Ramos (cell line): ENCODE measurements around the gene RABAC1.
"Not testable (repeated sequence)": the region's sequence is repeated elsewhere in the genome, so short reads cannot be mapped to it uniquely, and the experiment has no call there.

Experiments
- in situ Hi-C: fragments of 300-500 bp; cut with MboI; formaldehyde crosslinking; loops from one replicate; pipeline ENCODE4 v1.14.3; 2022; ENCODE audit warnings: low sequenced_read_pairs; ENCODE audit not compliant: unreplicated experiment

Gene RABAC1

DNA sequence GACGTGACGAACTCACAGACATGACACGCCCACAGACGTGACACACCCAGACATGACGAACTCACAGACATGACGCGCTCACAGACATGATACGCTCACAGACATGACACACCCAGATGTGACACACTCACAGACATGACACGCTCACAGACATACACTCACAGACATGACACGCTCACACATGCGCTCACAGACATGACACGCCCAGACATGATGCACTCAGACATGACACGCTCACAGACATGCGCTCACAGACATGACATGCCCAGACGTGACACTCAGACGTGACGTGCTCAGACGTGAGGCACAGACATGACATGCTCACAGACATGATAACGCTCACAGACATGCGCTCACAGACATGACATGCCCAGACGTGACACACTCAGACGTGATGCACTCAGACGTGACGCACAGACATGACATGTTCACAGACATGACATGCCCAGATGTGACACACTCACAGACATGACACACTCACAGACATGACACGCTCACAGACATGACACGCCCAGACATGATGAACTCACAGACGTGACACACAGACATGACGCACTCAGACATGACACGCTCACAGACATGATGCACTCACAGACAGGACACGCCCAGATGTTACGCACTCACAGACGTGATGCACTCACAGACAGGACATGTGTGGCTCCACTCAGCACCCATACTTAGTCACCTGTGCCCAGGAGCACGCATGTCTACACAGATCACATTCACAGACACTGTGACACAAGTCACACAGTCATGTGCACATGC, 39.0 kb downstream of the RABAC1 start:
- in situ Hi-C loops: no loop called here

DNA sequence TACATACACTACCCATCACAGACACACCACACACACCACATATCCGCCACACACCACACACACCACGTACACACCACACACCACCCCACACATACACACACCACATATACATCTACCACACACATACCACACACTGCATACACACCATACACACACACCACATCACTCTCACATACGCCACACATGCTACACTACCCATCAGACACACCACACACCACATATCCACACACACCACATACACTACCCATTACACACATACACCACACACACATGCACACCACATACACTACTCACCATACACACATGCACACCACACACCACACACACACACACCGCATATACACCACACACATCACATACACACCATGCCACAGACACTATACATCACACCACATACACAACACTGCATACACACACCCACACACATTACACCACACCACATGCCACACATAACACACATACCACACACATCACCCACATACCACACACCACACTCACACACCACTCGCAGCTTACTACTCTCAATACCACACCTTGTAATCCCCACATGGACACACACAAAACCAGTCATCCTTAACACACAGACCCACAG, 40.4 kb downstream of the RABAC1 start:
- in situ Hi-C loops: no loop called here

DNA sequence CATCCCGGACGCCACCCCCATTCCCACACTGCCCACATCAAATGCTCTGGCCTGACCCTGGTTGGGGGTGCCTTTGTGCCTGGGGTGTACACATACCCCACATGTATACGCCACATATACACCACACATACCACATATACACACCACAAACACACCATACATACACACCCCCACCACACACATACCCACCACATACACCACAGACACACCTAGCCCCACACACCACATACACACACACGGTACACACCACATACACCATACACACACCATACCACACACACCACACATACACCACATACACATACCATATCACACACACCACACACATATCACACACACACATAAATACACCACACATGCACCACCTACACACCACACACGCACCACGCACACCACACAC, 41.0 kb downstream of the RABAC1 start:
- in situ Hi-C loops: no loop called here

DNA sequence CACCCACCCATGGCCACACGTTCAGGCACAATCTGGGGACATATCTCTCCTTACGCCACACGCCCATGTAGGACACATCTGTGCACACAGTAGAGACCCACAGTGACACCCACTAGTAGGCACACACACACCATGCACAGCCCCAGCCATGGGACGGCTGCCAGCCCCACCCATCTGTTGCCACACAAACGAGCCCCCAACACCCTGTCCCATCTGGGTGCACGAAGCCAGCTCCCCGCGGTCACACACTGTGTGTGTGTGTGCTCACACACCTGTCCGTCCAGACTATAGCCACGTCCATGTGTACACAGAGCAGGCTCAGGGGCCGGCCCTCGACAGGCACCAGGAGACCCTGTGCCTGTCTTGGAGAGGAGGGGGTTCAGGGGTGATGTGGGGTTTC, 41.4 kb downstream of the RABAC1 start:
- in situ Hi-C loops: no loop called here

DNA sequence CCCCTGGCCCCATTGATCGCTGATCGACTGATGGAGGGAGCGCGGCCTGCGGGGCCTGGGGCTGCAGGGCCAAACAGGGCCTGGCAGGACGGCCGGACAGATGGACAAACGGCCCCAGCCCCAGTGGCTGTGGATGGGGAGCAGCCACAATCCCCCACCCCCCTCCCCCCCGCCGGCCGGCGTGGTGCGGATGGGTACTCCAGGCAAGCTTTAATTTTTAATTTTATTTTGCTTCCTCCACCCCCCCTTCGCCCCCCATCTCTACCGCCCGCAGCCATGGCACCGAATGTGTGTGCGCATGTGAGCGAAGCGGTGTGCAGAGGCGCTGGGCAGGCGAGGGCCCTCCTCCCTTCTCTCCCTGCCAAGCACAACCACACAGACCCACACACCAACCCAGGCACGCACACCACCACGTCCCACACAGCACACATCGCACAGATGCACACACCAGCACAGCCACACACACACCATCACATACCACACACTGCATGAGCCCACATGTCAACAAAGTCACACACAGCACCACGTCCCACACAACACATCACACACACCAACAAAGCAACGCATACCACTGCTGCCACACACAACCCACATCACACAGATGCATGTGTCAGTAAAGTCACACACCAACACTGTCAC, 43.2 kb downstream of the RABAC1 start:
- in situ Hi-C loops: no loop called here

DNA sequence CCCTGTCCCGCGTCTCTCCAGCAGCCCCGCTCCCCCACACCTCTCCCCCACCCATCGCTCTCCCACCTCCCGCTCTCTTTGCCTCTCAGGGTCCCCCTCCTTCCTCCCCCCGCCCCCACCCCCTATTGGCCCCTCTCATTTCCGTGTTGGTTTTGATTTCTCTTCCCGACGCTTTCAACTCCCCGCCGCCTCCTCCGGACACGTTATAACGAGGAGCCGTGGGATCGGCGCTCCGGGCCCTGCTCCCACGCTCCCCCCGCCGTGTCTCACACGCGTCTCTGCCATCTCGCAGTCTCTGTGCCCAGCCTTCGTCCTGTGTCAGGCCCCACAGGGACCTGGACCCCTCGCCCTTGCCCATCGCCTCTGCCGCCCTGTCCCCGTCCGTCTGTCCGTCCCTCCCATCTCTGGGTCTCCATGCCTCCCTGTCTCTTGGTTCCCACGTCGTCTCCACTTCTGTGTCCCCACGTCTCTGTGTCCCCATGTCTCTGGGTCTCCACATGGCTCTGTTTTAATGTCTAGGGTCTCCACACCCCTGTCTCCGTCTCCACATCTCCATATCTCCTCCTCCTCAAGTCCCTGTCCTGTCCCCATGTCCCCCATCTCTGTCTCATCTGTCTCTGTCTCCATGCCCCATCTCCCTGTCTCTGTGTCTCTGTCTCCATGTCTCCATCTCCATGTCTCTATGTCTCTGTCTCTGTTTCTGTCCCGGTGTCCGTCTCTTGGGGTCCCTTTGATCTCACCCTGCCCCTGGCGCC, 43.9 kb downstream of the RABAC1 start:
- in situ Hi-C loops: no loop called here

DNA sequence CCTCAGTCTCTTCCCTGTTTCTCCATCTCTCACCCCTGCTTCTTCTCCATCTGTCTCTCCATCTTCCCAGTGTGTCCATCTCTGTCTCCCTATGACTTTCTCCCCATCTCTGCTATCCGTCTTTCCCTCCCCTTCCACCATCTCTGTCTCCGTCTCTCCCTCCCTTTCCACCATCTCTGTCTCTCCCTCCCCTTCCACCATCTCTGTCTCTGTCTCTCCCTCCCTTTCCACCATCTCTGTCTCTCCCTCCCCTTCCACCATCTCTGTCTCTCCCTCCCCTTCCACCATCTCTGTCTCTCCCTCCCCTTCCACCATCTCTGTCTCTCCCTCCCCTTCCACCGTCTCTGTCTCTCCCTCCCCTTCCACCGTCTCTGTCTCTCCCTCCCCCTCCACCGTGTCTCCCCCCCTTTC, 44.7 kb downstream of the RABAC1 start:
- in situ Hi-C loops: not testable (repeated sequence)

DNA sequence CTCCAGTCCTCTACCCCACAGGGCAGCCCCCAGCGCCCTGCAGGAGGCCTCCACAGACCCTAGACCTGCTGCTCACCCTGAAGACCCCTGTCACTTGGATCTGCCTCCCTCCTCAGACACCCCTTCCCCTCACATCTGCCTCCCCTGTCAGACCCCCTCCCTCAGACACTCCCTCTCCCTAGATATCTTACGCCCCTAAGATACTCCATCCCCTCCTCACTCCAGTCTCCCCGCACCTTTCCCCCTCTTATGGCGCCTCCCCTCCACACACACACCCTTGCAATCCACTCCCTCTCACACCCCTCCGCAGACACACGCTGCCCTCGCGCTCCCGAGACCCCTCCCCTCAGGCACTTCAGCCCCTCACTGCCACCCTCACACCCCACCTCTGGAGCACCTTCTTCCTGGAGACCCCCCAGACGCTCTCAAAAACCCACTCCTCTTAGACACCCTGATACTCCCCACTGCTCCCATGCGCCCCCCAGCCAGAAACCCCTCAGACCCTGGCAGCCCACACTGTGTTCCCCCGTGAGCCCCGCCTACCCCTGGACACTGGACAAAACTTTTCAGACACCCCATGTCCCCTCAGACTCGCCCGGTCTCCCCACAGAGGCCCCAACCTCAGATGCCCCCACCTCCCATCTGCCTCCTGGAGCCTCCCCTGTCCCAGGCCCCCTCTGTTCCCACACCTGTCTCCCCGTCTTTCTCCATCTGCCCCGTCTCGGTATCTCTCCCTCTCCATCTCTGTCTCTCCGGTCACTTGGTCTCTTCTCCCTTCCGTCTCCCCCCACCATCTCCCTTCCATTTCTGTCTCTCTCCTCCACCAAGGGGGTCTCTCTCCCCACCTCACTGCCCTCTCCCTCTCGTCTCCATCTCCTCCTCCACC, 45.3 kb downstream of the RABAC1 start:
- in situ Hi-C loops: no loop called here

DNA sequence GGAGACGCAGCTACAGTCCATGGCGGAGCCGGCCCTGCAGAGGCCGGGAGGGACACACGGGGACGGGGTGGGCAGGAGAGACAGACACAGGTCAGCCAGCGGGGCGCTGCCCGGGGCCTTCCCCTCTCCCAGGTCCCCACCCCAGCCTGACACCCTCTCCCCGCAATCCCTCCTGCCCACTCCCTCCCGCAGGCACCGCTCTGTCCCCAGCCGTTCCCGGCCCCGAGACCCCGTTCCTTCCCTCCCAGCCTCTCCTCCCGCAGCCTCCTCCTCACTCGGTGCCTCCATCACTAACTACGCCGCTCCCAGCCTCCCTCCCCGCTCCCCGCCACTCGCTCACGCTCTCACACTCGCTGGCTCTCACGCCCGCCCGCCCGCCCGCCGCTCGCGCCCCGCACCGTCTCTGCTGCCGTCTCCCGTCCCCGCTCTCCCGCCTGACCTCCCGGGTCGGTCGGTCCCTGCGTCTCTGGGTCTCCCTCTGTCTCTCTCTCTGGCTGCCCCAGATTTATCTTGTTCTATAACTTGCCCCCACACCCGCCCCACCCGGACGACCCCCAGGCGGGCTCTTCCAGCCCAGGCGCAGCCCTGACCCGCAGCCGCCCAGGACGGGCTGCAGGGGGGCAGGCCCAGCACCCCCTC, 46.1 kb downstream of the RABAC1 start:
- in situ Hi-C loops: no loop called here

DNA sequence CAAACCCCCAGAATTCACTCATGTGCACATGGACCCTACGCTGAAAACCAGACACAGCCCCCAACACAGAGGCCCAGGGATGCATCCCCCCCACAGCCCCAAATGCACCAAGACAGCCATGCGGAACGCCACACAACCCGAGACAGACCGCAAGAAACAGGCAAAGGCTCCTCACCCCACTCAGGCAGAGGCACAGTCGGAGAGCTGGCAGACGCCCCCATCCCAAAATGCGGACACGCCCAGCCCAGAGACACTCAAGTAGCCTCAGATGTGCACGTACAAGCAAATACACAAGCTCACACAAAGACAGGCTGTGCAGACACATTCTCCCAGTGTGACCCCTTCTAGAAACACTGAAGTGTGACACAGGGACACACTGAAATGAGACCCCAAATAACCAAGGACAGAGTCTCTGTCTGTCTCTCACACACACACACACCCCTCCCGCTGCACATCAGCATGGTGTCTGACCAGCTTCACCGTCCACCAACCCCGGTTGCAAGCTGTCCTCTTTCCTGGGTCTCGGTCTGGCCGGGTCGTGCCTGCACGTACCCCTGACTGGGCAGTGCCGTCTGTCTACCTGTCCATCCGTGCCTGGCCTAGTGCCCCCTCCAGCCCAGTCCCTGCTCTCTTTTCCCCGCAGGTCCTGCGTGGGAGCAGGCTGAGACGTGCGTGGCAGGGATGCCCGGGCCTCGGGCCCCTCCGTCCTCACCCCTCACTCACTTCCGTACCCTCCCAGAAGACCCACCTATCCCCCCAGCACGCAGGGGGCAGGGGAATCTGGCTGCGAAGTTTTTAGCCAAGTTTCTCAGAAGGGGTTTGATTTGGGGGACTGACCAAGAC, 47.0 kb downstream of the RABAC1 start:
- in situ Hi-C loops: no loop called here

DNA sequence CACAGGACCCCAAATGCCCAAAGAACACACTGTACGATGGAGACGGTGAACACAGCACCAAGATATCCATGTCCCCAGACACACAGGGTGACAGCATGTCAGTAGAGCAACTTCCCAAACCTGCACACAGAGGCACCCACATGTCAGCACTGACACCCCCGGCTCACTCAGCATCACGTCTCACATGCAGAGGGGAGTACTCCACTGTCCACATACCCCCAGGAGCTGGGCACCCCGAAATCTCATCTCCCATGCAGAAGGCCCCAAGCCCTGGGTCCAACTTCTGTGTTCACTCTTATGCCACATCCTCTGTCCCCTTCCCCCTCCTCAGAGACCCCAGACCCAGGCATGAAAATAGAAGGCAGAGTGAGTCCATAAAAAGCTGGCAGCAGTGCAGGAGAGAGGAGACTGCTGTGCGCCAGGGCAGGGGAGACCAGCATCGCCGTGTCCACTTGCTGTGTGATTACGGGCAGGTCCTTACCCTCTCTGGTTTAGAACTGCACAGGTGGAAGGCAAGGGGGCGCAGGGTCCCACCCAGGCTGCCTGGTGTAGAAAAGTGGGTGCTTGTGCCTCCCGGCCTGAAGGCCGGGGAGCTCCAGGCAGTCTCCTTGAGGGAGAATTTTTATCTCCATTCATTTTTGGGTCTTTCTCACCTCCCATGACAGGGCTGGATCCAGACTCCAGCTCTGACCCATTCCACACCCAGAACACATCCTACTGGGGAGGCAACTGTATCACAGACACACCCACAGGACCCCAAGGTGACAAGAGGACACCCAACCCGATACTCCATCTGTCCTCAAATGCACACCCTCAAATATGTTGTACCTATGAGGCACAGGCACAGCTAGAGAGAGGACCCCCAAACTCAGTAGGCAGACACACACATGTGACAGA, 47.9 kb downstream of the RABAC1 start:
- in situ Hi-C loops: no loop called here

DNA sequence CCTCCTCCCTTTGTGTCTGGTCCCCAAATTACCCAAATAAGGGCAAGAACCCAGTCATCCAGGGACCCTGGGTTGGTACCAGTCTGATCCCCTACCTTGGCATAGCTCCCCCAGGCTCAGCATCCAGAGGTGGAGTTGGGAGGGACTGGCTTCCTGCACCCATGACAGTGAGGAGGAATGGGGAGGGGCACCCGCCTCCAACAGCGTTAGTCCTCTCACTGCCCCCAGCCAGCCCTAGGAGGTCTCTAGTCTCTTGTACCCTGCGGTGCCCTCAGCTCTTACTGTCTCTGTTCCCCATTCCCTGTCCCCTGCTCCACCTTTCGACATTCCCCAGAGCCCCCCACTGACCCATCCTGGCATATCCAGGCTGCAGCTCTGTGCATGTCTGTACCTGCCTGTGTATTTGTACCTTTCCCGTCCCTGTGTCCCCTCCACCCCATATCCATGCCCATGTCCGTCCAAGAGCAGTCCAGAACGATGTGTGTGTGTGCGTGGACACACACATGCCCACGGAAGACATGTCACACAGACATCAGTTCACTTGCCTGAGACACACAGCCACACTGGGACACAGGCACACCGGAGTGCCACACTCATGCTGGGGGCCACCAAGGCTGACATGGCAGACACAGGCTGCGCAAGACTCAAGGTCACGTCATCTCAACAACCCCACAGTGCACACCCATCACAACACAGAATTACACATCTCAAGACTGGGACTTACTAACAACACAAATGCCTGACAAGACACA, 48.7 kb downstream of the RABAC1 start:
- in situ Hi-C loops: no loop called here

DNA sequence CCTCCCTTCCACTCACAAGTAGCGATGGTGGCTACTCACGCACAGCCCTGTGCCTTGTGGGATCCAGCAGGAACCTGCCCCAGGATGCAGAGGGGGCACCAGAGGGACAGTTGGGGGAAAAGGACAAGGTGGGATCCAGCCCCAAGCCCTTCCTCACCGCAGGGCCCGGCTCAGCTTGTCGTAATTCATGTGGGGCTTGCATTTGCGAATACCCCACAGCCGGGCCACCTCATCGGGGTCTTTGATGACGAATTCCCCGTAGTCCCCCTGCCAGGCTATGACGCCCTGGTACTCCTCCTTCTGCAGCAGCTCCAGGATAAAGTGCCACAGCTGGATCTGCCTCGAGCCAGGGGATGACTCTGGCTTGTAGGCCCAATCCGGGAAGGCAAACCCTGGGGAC, 49.4 kb downstream of the RABAC1 start:
- in situ Hi-C loops: no loop called here

DNA sequence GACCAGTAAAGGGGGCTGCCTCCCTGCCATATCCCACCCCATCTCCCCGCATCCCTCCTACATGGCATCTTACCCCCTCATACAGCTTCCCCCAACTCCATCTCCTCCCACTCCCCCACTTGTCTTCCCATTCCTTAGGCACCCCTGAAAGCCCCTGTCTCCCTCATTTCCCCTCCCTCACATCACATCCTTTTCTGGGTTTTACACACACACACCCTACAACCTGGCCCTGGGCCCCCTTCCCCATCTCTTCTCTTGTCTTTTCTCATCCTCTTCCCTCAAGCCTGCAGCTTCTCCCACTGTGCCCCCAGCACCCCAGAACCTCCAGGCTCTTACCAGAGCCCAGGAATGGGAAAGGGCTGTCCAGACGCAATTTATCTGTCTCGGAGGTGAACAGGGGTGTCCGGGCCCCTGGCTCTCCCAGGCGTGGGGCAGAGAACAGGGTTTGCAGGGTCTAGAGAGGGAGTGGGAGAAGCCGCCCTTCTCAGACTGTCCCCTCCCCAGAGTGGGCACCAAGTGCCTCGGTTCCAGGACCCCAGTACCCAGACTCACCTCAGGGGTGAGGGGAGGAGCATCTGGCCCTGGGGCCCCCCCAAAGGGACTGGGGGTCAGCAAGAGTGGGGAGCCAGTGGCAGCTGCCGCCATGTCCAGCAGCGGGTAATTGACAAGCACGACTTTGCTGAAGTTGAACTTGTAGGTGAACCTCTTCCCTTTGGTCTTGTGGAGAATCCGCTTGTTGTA, 50.2 kb downstream of the RABAC1 start:
- in situ Hi-C loops: no loop called here

DNA sequence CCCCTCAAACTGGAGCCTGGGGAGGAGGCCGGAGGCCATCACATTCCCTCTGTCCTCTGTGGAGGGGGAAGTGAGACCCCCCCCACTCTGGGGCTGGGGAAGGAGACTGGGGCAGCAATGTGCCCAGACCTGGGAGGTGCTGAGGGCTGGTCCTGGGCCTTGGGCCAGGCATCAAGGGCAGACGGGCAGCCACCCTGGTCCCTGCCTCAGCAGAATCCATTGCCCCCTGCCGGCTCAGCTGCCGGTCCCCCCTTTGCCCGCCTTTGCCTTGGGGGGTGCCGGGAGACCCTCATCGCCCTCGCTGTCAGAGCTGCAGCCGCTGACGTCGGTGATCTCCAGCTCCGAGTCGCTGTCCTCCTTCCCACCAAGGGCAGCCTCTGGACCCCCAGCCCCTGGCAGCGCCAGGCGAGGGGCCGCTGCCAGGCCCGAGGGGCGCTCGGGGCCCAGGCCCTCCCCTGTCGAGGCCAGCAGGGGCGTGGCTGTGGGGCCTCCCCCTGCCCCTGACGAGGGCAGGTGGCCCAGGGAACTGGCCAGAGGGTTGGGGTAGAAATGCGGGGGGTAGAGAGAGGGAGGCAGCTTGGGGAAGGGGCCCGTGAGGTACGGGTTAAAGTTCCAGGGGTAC, 51.0 kb downstream of the RABAC1 start:
- in situ Hi-C loops: no loop called here
